H54 (cell line): ENCODE data around the gene UBE3B.

Experiments used
- DNase-seq: peaks from one replicate; pipeline ENCODE4 v3.0.0; 2011; ENCODE audit warnings: low spot score, mixed read lengths; ENCODE audit not compliant: insufficient read length
- FAIRE-seq: peaks from 3 replicates; lab custom pipeline; 2011; peaks lifted over from hg19 to GRCh38; lab: Jason Lieb, UNC
- POLR2A ChIP-seq: IDR thresholded peaks from 2 replicates; pipeline ENCODE4 v1.6.1; 2011; ENCODE audit warnings: low read depth, mild to moderate bottlenecking, low read length

The UBE3B gene

DNA sequence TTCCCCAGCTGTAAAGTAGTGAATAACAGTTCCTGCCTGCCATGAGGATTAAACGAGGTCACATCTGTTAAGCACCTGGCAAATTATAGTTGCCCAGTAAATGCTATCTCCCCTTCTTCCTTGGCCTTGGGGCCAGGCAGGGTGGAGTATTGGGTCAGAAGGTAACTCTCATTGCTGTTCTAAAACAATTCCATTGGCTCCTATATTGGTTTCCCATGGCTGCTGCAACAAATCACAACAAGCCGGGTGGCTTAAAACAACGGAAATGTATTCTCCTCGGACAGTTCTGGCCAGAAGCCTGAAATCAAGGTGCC, 63.9 kb downstream of the UBE3B start:
- TF ChIP-seq POLR2A, result no peak
- FAIRE-seq, result no peak
- no peak for DNase-seq

DNA sequence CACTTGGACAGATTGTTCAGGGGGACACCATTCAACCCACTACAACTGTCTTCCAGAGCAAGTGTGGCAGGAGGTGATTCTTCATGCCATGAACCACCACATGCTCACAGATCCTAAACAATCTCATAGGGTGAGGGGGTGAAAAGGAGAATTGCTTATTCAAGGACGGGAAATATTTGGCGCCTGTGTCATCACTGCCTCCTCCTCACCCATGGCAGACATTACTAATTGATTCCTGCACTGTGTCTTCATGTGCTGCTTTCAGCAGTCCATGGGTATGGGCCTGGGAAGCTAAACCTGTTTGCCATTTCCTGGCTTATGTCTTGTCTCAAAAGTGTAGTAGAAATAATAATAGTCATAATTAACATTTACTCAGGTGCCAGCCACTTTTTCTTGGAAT, 64.6 kb downstream of the UBE3B start:
- peak; percentile 59 for DNase-seq
- no peak for FAIRE-seq
- no peak for TF ChIP-seq POLR2A

DNA sequence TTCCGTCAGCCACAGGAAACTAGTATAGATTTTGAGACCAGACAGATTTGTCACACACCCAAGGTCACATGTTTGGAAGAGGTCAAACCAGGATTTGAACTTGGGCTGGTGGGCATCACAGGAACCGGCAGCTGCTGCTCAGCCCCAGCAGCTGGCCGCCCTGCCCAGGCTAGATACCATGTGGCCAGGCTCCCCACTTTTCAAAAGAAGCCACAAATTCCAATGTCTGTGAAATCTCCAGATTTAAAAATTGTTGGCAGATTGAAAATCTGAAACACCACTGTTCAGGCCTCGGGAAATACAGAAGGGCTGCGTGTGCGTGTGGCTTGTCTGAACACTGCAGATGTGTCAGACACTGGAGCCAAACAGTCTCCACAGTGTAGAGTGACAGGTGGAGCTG, 65.4 kb downstream of the UBE3B start:
- no peak for TF ChIP-seq POLR2A
- DNase-seq, result no peak
- no peak for FAIRE-seq

DNA sequence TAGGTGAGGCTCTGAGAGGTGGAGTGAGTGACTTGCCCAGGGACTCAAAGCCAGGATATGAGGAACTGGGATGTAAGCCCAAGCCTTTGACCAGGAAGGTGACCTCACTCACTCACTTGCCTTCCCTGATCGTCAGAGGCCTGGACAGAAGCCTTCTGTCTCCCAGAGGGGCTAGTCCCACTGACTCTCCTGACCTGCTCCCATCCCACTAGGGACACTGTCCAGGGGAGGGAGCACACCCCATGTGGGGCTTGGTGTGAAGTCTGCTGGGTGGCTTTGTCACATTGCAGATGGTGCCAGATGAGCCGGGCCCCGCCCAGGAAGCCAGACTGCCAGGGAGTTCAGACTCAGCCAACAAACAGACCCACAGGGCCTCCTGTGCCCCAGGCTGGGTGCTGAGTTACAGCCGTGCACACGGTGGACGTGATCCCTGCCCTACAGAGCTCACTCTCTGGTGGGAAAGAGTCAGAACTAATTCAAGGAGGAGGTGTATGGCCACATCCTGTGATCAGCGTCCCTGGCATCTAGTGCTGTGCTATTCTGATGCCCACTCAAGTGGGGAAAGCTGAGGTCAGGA, 67.6 kb downstream of the UBE3B start:
- DNase-seq, result peak; percentile 73
- TF ChIP-seq POLR2A, result no peak
- no peak for FAIRE-seq

DNA sequence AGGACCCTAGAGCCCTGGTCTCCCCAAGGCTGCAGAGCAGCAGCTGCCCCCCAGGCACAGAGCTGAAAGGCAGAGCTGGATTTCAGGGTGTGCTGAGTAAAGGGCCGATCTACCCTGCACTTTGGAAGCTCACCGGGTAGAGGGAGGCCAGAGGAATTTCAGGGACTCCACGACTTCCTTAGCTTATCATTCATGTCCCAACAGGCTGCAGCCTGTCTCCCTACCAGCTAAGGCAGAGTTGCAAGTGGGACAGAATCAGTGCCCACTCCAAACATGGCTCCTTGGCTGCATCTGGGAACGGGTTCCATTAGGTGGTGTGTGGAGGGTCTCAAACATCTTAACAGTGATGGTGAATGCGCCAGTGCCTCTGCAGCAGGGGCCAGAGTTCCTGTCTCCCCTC, 68.4 kb downstream of the UBE3B start:
- TF ChIP-seq POLR2A, result no peak
- FAIRE-seq (no peak), DNase-seq (no peak)

DNA sequence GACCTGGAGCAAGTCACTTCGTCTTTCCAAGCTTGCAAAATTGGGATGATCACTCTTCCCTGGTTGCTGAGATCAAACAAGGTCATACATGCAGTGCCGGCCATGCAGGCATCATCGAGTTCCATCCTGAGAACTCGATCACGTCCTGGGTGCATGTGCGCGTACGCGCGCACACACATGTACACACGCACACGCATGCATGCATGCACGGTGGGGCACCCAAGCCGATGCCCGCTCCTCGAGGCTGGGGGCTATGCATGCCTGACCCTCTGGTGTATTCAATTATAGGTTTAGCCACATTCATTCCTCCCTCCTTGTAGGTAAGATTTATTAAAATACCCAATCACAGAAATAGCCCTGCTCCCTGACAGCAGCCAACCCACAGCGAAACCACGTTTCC, 69.9 kb downstream of the UBE3B start:
- no peak for FAIRE-seq
- no peak for DNase-seq
- no peak for TF ChIP-seq POLR2A

DNA sequence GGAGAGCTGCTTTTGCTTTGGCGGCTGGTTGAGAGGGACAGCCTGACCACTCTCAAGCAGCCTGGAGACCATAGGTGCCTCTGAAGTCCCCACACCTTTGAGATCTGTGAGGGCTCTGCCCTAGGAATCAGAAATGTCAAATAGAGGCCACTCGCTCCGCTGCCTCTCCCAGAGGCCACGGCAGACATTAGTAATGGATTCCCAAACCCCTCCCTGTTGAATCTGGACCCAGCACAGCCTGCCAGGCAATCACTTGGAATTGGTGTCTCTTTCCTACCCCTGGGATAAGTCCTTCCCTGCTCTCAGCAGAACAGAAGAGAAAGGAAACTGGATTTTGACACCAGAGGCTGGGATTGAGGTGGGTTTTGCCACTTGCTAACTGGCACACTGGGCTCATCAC, 70.8 kb downstream of the UBE3B start:
- TF ChIP-seq POLR2A, result no peak
- no peak for FAIRE-seq
- no peak for DNase-seq

DNA sequence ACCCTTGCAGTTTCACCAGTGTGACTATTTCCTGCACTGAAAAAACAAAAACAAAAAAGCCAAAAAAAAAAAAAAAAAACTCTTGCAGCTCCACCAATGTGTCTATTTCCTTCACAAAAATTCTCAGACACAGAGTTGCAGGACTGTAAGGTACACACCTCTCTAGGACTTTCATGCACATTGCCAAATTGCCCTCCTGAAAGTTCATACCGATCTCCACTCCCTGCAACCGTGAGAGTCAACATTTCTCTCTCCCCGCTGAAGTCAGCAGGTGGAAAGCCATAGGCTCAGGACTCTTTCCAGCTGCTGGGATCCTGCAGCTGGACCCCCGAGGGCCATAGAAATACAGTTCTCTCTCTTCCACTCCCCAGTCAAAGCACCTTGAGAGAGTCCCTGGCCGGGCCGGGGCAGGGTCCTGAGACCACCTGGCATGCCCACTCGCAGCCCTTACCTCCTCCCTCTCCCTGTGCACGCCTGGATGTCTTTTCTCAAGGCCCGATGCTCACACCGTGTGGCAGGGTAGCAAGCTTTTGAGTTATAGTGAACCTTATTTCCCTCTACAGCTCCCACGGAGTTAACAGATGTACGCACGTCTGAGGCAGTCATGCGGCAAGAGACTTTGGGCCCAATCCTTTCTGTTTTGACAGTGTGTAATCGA, 72.3 kb downstream of the UBE3B start:
- DNase-seq (no peak), FAIRE-seq (no peak)
- TF ChIP-seq POLR2A, result no peak

DNA sequence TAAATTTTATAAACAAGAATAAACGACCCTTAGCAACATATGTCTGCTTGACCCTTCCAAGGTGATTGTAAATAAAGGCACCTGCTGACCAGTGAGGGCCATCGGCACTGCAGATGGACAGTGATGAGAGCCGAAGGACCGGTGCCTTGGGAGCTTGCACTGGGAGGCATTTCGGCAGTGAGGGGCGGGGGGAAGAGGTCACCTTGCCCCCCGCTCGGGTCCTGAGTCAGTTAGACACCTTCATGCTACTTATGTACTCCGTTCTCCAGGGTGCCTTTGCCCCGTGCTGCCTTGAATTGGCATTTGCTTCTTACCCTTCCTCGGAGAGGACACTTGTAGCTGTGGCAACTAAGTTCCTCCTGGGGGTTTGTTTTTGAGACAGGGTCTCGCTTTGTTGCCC, 72.8 kb downstream of the UBE3B start:
- FAIRE-seq, result no peak
- no peak for TF ChIP-seq POLR2A
- DNase-seq, result no peak

DNA sequence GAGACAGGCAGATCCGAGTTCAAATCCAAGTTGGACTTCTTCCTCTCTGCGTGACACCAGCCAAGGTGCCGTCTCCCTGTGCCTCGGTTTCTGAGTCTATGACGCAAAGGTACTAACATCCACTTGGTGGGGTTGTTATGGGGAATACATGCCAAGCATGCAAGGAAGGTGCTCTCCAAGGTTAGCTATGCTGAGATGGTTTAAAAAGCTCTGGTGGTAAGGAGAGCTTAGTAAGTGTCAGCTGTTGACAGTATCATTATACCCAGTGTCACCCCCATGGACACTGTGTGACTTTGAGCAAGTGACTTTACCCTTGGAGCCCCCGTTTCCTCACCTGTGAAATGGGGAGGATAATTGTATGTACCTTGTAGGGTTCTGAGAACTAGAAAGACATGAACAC, 73.7 kb downstream of the UBE3B start:
- no peak for TF ChIP-seq POLR2A
- FAIRE-seq, result no peak
- no peak for DNase-seq

DNA sequence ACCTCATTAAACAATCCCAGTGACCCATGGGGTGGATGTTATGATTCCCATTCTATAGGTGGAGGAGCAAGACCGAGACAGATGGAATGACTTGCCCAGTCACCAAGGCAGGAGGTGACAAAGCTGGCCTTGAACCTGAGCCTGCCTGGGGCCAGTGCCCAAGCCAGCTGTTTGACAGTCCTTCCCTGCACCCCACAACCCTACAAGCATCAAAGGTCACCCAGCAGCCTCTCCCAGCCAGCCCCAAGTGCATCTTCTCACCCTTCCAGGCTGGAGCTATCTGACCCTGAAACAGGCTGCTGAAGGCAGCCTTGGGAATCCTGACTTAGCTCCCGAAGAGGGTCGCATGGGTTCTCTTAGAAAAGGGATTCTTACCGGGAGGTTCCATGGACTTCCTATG, 75.5 kb downstream of the UBE3B start:
- no peak for DNase-seq
- no peak for FAIRE-seq
- TF ChIP-seq POLR2A, result no peak

DNA sequence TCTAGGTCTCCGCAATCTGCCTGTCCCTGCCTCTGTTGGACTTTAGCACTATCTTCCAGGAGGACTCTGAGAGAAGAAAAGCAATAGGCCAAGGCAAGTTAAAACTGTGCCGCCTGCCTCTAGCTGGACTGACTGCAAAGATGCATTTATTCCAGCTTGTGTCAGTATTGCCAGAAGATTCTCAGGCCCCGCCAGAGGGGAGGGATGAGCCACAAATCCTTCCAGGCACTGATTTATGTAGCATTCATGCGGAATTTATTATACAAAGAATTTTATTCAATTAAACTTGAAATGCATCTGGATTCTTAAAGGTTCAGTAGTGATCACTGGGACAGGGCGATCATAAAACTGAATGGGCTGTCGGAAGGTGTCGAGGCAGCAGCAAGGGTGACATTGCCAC, 76.0 kb downstream of the UBE3B start:
- no peak for TF ChIP-seq POLR2A
- FAIRE-seq (no peak), DNase-seq (no peak)

DNA sequence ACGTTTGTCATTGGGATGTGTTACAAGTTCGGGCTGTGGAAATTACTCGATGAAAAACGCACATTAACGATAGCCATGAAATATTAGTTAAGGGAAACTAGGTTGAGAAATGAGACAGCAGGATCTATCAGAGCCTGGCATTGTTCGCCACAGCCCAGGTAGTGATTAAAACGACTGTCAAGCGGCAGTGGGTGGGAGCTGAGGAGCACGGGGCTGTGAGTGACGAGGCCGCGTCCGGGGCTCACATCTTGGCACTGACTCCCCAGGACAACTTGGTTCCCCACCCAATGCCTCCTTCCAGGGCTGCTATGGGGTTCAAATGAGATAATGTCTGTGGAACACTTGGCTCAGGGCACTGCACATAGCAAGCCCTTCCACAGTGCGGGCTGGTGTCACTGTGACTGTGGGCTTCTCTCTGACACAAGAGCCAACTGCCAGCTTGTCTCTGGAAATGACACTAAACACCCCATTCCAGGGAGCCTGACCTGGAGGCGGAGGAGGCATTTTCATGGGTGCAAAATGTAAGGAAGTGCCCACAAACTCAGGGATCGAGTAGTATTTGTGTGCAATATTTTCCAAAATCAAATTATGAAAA, 76.6 kb downstream of the UBE3B start:
- TF ChIP-seq POLR2A, result no peak
- DNase-seq (no peak), FAIRE-seq (no peak)

DNA sequence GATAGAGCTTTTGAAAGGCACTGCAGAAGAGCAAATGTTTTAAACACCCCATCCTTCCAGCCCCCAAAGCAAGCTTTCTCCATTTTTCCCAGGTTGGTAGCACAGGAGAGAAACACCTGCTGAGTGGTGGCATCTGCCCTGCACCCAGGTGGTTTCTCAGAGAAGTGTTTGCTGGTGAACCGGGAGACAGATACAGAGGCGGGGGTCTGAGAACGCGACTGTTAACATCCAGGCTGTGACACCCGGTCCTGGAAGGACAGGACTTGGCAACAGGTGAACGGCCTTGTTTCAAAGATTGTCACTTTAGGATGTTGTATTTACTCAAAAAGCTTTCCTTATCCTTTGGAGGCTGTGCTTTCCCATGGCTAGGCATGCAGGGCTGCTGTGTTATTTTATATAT, 77.3 kb downstream of the UBE3B start:
- TF ChIP-seq POLR2A, result no peak
- no peak for DNase-seq
- FAIRE-seq, result no peak
